C1 segment of cervical spinal cord (tissue), 14 donors: ENCODE data around the gene FAM217A.

Experiments
- DNase-seq, 14 donors: peaks; one replicate each; lab custom pipeline; 2025; lab: John Stamatoyannopoulos, UW

Gene FAM217A

GRCh38 chr6:4085332-4085700 lies 6.4 kb upstream of the FAM217A start:
- DNase-seq: no peak

GRCh38 chr6:4084444-4085331 lies 5.8 kb upstream of the FAM217A start:
- no peak for DNase-seq

GRCh38 chr6:4074478-4075235 lies 4.3 kb downstream of the FAM217A start:
- DNase-seq: no peak

- DNase-seq: no peak
These were observed 7.6 kb downstream of the FAM217A start for GRCh38 chr6:4071330-4071729.

- no peak for DNase-seq
These were observed 9.7 kb downstream of the FAM217A start for GRCh38 chr6:4069199-4069598.

- no peak for DNase-seq
These were observed 11.3 kb downstream of the FAM217A start for GRCh38 chr6:4067673-4068072.

- no peak for DNase-seq
These were observed 12.7 kb downstream of the FAM217A start for GRCh38 chr6:4066029-4066755.

GRCh38 chr6:4059115-4059777 lies 19.7 kb downstream of the FAM217A start:
- no peak for DNase-seq

- no peak for DNase-seq
These were observed 21.9 kb downstream of the FAM217A start for GRCh38 chr6:4057036-4057435.

GRCh38 chr6:4055420-4056041 lies 23.4 kb downstream of the FAM217A start:
- DNase-seq: no peak

- DNase-seq: no peak
These were observed 29.7 kb downstream of the FAM217A start for GRCh38 chr6:4049246-4049645.

GRCh38 chr6:4041480-4041879 lies 37.5 kb downstream of the FAM217A start:
- DNase-seq: no peak

- no peak for DNase-seq
These were observed 39.6 kb downstream of the FAM217A start for GRCh38 chr6:4039348-4039747.

- no peak for DNase-seq
These were observed 42.4 kb downstream of the FAM217A start for GRCh38 chr6:4036581-4036980.

GRCh38 chr6:4032475-4032874 lies 46.5 kb downstream of the FAM217A start:
- no peak for DNase-seq

GRCh38 chr6:4031442-4031841 lies 47.5 kb downstream of the FAM217A start:
- no peak for DNase-seq

- DNase-seq: no peak
These were observed 48.3 kb downstream of the FAM217A start for GRCh38 chr6:4030669-4031068.

- no peak for DNase-seq
These were observed 49.2 kb downstream of the FAM217A start for GRCh38 chr6:4029687-4030086.

GRCh38 chr6:4028051-4028450 lies 50.9 kb downstream of the FAM217A start:
- DNase-seq: no peak

GRCh38 chr6:4025681-4026080 lies 53.3 kb downstream of the FAM217A start:
- DNase-seq: no peak

- DNase-seq: no peak
These were observed 55.7 kb downstream of the FAM217A start for GRCh38 chr6:4023240-4023639.
